Activated naive CD8-positive, alpha-beta T cell treated with anti-CD3 and anti-CD28 coated beads, Interleukin-2, amount 10 ng/mL, durations not matched to agents 7 days and 5 days (primary cell): ENCODE data around the gene ADH4. TPM values are rescaled to one million over a fixed set of nuclear protein-coding genes. Genes with fewer than 3 reads are reported as not detected.
"Not testable (repeated sequence)": the region's sequence is repeated elsewhere in the genome, so short reads cannot be mapped to it uniquely, and the experiment has no call there.

Experiments used
- ATAC-seq: fragments of 150-1000 bp; cut with Tn5 transposase; one replicate; pipeline ENCODE4 v1.10.0; 2021; ENCODE audit warnings: low read depth, moderate library complexity
- POLR2A ChIA-PET: fragments of 350-600 bp; sonication (Branson Sonifier 250); formaldehyde crosslinking; loops from one replicate; lab custom pipeline; 2021; ENCODE audit warnings: antibody characterized with exemption; lab: Charles Lee
- DNase-seq: peaks from one replicate; pipeline ENCODE4 v3.0.0; 2021
- H3K27ac Mint-ChIP-seq: one replicate; pipeline ENCODE4 v1.8.0; 2022; ENCODE audit warnings: mild to moderate bottlenecking, mixed read lengths
- H3K27me3 Mint-ChIP-seq: one replicate; pipeline ENCODE4 v1.8.0; 2022; ENCODE audit warnings: mild to moderate bottlenecking, moderate library complexity, mixed read lengths
- H3K36me3 Mint-ChIP-seq: one replicate; pipeline ENCODE4 v1.8.0; 2021; ENCODE audit warnings: mild to moderate bottlenecking, mixed read lengths
- H3K4me1 Mint-ChIP-seq: one replicate; pipeline ENCODE4 v1.8.0; 2021; ENCODE audit warnings: mixed read lengths
- H3K4me3 Mint-ChIP-seq: one replicate; pipeline ENCODE4 v1.8.0; 2022; ENCODE audit warnings: mild to moderate bottlenecking, moderate library complexity, mixed read lengths
- H3K9me3 Mint-ChIP-seq: one replicate; pipeline ENCODE4 v1.8.0; 2021; ENCODE audit warnings: mixed read lengths
- total RNA-seq, 2 experiments: library from RNA; stranded (reverse); gene quantifications; one replicate each; pipeline ENCODE4 v1.2.3, GENCODE V29; 2021

ADH4 gene
- total RNA-seq, 2 experiments from 2014 or later = not detected

GRCh38 chr4:99117876-99118693 is 26.0 kb downstream of the ADH4 start:
- H3K27ac Mint-ChIP-seq = no peak overlapping the region
- DNase-seq = no peak

DNA sequence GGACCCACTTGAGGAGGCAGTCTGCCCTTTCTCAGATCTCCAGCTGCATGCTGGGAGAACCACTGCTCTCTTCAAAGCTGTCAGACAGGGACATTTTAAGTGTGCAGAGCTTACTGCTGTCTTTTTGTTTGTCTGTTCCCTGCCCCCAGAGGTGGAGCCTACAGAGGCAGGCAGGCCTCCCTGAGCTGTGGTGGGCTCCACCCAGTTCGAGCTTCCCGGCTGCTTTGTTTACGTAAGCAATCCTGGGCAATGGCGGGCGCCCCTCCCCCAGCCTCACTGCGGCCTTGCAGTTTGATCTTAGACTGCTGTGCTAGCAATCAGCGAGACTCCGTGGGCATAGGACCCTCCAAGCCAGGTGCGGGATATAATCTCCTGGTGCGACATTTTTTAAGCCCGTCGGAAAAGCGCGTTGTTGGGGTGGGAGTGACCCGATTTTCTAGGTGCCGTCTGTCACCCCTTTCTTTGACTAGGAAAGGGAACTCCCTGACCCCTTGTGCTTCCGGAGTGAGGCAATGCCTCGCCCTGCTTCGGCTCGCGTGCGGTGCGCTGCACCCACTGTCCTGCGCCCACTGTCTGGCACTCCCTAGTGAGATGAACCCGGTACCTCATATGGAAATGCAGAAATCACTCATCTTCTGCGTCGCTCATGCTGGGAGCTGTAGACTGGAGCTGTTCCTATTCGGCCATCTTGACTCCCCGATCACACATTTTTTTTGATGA is 26.8 kb downstream of the ADH4 start:
- H3K27me3 Mint-ChIP-seq, H3K4me1 Mint-ChIP-seq, H3K36me3 Mint-ChIP-seq, H3K4me3 Mint-ChIP-seq, H3K27ac Mint-ChIP-seq, ATAC-seq, POLR2A ChIA-PET, H3K9me3 Mint-ChIP-seq, DNase-seq: not testable (repeated sequence)

More at GRCh38 chr4:99117876-99118693, 26.0 kb downstream of the ADH4 start:
- Mint-ChIP-seq H3K4me3 (no peak overlapping the region), H3K9me3 (no peaks in the 10 kb centered on the region), H3K36me3 (no peaks in the 10 kb centered on the region), H3K4me1 (no peaks in the 10 kb centered on the region), H3K27me3 (peaks cover 2% of the 10 kb centered on the region)
- ATAC-seq = no peak
- POLR2A ChIA-PET = no interaction called here

DNA sequence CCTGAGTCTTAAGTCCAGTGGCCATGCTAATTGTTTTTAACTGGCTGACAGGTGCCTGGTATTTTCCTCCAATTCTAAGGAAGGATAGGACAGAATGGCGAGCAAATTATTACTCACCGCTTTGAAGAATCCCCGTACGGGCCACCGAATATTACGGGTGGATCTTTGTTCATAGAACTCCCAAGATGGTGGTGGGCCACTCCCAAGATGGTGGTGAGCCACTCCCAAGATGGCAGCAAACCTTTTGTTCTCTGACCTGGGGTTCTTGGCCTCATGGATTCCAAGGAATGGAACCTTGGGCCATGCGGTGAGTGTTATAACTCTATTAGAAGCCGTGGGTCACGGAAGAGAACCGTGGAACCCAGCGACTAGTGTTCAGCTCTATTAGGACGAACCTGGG is 34.8 kb downstream of the ADH4 start:
- H3K36me3 Mint-ChIP-seq, H3K4me3 Mint-ChIP-seq, H3K27me3 Mint-ChIP-seq, H3K4me1 Mint-ChIP-seq, POLR2A ChIA-PET, H3K9me3 Mint-ChIP-seq, ATAC-seq, H3K27ac Mint-ChIP-seq, DNase-seq: not testable (repeated sequence)

DNA sequence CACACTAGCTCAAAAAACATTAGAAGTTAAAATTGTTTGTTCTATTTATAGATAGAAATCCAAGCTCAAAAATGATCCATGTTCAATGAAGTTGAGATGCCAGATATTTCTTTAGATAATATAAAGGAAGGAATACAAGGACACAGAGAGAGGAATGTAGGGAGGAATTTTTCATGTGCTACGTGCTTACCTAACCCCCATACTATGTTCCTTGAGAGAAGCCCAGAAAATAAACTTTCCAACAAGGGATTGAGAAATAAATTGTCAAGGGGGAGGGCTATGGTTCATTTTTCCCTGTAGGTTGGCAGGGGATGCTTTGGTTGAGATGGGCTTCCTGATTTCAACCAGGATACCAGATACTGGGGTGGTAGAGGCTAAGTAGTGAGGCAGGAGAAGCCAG is 39.9 kb downstream of the ADH4 start:
- no peak for DNase-seq
- H3K36me3 Mint-ChIP-seq = no peaks in the 10 kb centered on the region
- POLR2A ChIA-PET = no interaction called here
- H3K27ac Mint-ChIP-seq = no peak overlapping the region
- no peaks in the 10 kb centered on the region for H3K9me3 Mint-ChIP-seq
- no peak overlapping the region for H3K4me3 Mint-ChIP-seq
- H3K4me1 Mint-ChIP-seq = no peaks in the 10 kb centered on the region
- H3K27me3 Mint-ChIP-seq = peaks cover 2% of the 10 kb centered on the region
- ATAC-seq = no peak

DNA sequence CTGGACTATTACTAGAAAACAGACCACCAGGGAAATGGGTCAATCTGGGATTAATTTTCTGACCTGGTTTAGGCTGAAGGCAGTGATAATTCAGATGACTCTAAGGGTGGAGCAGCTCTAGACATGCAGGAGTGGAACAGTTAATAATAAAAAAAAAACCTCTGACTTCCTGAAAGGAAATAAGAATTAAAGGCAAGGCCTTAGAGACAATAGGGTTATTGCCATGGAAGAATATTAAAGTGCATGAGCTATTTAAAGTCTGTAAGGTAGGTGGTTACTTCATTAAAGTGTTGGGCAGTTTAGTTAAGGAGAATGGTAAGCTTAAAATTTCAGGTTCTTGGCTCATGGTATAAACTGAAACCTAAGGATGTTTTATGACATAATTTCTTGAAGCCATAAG is 40.9 kb downstream of the ADH4 start:
- no peak overlapping the region for H3K27ac Mint-ChIP-seq
- ATAC-seq (no peak), DNase-seq (no peak)
- no peak overlapping the region for H3K4me3 Mint-ChIP-seq
- POLR2A ChIA-PET = no interaction called here
- H3K9me3 Mint-ChIP-seq = peaks cover 1% of the 10 kb centered on the region
- H3K36me3 Mint-ChIP-seq = no peaks in the 10 kb centered on the region
- H3K27me3 Mint-ChIP-seq = peaks cover 5% of the 10 kb centered on the region
- no peaks in the 10 kb centered on the region for H3K4me1 Mint-ChIP-seq

- H3K9me3 Mint-ChIP-seq = peaks cover 1% of the 10 kb centered on the region
- H3K4me1 Mint-ChIP-seq = no peaks in the 10 kb centered on the region
- POLR2A ChIA-PET = no interaction called here
- no peak for DNase-seq
- H3K27me3 Mint-ChIP-seq = peaks cover 5% of the 10 kb centered on the region
- no peak overlapping the region for H3K4me3 Mint-ChIP-seq
- H3K36me3 Mint-ChIP-seq = no peaks in the 10 kb centered on the region
- no peak for ATAC-seq
- no peak overlapping the region for H3K27ac Mint-ChIP-seq
Observed at GRCh38 chr4:99102634-99103033, 41.5 kb downstream of the ADH4 start.

GRCh38 chr4:99100876-99101275 is 43.2 kb downstream of the ADH4 start:
- Mint-ChIP-seq H3K27ac (no peak overlapping the region), H3K36me3 (no peaks in the 10 kb centered on the region), H3K4me3 (no peak overlapping the region), H3K4me1 (no peaks in the 10 kb centered on the region), H3K9me3 (peaks cover 1% of the 10 kb centered on the region), H3K27me3 (peaks cover 5% of the 10 kb centered on the region)
- POLR2A ChIA-PET = no interaction called here
- ATAC-seq (no peak), DNase-seq (no peak)

GRCh38 chr4:99099814-99100213 is 44.3 kb downstream of the ADH4 start:
- H3K9me3 Mint-ChIP-seq, H3K36me3 Mint-ChIP-seq, H3K4me3 Mint-ChIP-seq, H3K27me3 Mint-ChIP-seq, DNase-seq, H3K4me1 Mint-ChIP-seq, ATAC-seq, H3K27ac Mint-ChIP-seq, POLR2A ChIA-PET: not testable (repeated sequence)

- Mint-ChIP-seq H3K36me3 (no peaks in the 10 kb centered on the region), H3K27ac (no peak overlapping the region), H3K27me3 (peaks cover 3% of the 10 kb centered on the region), H3K9me3 (peaks cover 1% of the 10 kb centered on the region), H3K4me3 (no peak overlapping the region), H3K4me1 (no peaks in the 10 kb centered on the region)
- ATAC-seq (no peak), DNase-seq (no peak)
- POLR2A ChIA-PET = no interaction called here
Observed at GRCh38 chr4:99099311-99099710, 44.8 kb downstream of the ADH4 start.

GRCh38 chr4:99091841-99092240 is 52.3 kb downstream of the ADH4 start:
- POLR2A ChIA-PET, H3K4me3 Mint-ChIP-seq, H3K27ac Mint-ChIP-seq, H3K36me3 Mint-ChIP-seq, DNase-seq, ATAC-seq, H3K9me3 Mint-ChIP-seq, H3K27me3 Mint-ChIP-seq: not testable (repeated sequence)
- H3K4me1 Mint-ChIP-seq = peaks cover 16% of the 10 kb centered on the region

DNA sequence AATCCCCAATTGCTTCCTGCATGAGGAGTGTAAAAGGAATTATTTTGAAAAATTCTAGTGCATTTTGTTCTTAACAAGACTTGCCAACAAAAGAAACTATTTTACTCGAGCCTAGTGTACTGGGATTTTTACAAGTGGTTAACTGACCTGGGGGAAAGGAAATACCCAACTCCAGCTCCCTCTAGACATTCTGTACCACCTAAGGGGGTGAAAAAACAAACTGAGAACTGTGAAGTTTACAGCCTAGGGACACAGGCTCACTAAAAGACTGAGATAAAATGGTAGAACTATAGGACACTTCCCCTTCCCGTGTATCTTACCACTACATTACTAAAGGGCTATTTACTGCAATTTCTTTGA is 52.9 kb downstream of the ADH4 start:
- Mint-ChIP-seq H3K36me3 (peaks cover 4% of the 10 kb centered on the region), H3K27ac (no peak overlapping the region), H3K27me3 (no peaks in the 10 kb centered on the region), H3K4me1 (peaks cover 19% of the 10 kb centered on the region), H3K9me3 (peaks cover 1% of the 10 kb centered on the region), H3K4me3 (no peak overlapping the region)
- DNase-seq = no peak
- ATAC-seq = no peak
- POLR2A ChIA-PET = no interaction called here

DNA sequence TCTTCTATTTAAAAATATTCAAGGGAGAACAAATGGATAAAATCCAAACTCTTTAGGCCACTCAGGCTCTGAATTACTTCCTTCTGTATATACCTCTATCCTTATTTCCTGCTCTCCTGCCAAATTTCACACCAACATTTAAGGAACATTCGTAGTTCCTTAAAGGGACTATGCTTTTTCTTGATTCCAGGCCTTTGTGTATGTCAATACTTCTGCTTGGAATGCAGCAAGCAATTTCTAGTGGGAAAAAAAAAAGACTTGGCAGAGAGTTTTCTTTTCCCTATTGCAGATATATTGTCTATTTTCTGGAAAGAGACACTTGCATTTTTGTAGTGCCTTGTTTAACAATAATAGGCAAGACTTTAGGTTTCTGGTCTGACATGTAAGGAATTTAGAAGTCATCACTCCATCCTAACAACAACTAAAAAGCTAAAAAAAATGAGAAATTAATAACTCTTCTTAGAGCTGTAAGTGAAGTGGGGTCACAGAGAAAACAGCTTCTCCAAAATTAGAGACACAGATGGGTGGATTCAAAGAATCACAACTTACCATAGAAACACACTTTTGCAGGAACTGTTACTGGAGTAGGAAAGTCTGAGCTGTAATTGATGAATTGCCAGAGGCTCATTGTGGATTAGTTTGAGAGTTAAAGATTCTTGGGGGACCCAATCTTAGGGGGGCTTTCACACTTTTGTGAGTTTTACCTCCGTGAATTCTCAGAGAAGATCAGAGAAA is 53.4 kb downstream of the ADH4 start:
- H3K36me3 Mint-ChIP-seq = peaks cover 6% of the 10 kb centered on the region
- no peaks in the 10 kb centered on the region for H3K27me3 Mint-ChIP-seq
- peak overlapping the region; percentile 29 for H3K4me3 Mint-ChIP-seq
- H3K27ac Mint-ChIP-seq = no peak overlapping the region
- H3K9me3 Mint-ChIP-seq = peaks cover 1% of the 10 kb centered on the region
- POLR2A ChIA-PET = no interaction called here
- peaks cover 22% of the 10 kb centered on the region for H3K4me1 Mint-ChIP-seq
- ATAC-seq (no peak), DNase-seq (no peak)

DNA sequence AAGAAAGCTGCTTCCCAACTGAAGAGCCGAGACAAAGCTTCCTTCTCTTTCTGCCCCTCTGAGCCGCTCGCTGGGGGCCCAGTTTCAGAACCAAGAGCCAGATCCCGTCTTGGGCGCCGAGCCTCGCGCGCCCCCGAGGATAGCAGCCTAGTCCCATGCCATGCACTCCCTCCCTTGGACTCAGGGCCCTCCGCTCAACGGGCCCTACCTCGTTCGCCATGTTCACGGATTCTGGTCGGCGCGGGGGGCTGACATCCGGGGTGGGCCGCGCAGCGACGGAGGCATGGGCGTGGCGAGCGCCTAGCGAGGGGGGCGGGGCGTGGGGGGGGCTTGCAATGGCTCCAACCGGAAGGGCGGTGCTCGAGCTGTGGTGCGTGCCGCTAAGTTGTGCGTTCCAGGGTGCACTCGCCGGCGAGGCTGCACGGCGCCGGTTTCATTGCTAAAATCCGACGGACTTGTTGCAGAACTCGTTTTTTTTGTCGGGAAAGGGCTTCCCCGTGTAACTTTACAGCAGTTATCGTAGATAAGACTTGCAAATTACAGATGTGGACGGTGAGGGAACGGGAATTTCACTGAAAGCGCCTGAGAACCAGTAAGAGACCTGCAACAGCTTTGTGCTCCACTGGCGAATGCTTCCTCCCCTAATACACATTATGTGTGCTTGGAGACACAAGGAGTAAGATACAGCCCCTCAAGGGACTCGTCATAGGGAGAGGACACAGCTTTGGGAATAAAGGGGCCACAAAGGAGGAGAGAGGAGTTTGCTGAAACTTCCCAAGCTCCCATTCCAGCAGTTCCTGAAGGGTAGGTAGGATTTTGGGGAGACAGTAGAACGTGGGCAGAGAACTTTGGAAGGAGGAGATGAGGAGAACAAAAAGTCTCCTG is 55.4 kb downstream of the ADH4 start, which contains the start of gene ADH5:
TSS of gene ADH5 (minus strand) at position 308 of the 885 bp plus-strand sequence. CDS start at position 220, 88 bp downstream.
- ATAC-seq (peak; percentile 97), DNase-seq (peak; percentile 89)
- Mint-ChIP-seq H3K27me3 (no peaks in the 10 kb centered on the region), H3K27ac (peak within 1 kb of the TSS; percentile 98), H3K4me3 (peak within 1 kb of the TSS; percentile 95), H3K36me3 (peaks cover 19% of the 10 kb centered on the region), H3K9me3 (peaks cover 1% of the 10 kb centered on the region), H3K4me1 (peaks cover 29% of the 10 kb centered on the region)
- POLR2A ChIA-PET = interaction anchor here (0.5 to 2.5 kb wide), 26 partner anchors 8 to 945 kb away, joined by 3 to 58 read pairs (median 4); partner anchors contain the start of genes DAPP1, DNAJB14, EIF4E and H2AZ1
